Activated T-cell treated with anti-CD3 and anti-CD28 coated beads, Interleukin-2, amount 50 U/mL, for 48 hours (primary cell): Measurements from ENCODE around the gene KIF26A.
A peak's percentile ranks its signal among the peaks of the same experiment; 100 is the strongest.

ENCODE experiments used
- DNase-seq, 2 experiments: peaks; one replicate each; pipeline ENCODE4 v3.0.0-alpha.2; 2020

Gene KIF26A

DNA sequence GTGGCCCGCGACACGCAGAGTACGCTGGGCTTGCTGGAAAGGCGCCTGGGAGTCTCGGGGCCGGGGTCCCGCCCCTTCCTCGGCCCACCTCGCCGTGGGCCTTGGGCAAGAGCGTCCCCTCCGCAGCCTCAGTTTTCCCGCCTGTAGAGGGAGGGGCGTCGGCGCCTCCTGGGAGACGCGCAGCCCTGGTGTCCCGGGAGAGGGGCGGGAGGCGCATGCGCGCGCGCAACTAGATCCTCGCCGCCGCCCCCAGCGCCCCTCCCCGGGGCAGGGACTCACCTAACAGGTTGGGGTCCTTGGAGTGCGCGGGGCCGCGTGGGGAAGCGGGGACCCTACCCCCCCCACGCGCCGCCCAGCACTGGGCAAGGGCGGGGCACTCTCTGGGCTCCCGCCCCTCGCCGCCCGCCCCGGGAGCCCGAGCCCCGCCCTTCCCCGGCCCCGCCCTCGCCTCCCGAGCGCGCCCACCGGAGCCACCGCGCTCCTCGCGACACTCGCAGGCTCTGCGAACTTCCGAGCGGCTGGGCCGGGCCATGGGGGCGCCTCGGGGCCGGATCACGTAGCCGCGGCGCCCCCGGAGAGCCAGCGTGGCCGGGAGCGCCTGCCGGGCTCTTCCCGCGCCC is at the start of gene KIF26A:
TSS of gene KIF26A (plus strand) at position 490 of the 620 bp plus-strand sequence. CDS start 136 bp downstream, outside the sequence.
- peak; percentile 60 to 65 for DNase-seq

DNA sequence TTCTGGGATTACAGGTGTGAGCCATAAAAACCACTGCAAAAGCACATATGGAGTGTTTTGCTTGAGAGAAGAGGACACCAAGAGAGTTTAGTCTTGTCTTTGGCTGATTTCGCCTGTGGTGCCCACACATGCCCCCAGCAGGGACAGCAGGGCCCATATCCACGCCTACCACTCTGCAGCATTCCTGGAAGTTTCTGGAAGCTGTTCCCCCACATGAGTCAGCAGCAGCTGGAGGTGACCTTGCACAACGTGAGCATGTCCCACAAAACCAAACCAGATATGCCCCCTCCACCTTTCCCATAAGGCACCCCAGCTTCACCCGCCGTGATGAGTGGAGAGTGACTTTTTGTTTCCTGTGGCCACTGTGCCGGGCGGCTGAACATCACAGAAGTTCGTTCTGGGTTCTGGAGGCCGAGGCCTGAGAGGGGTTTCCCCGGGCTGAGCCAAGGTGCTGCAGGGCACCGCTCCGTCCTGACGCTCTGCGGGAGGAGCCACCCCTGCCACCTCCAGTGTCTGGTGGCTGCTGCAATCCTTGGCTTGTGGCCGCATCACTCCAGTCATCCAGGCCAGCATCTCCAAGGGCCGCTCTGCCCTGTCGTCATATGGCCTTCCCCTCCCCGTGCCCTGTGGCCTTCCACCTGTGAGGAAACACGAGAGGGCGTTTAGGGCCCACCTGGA is 48.2 kb upstream of the KIF26A start:
- DNase-seq: no peak

DNA sequence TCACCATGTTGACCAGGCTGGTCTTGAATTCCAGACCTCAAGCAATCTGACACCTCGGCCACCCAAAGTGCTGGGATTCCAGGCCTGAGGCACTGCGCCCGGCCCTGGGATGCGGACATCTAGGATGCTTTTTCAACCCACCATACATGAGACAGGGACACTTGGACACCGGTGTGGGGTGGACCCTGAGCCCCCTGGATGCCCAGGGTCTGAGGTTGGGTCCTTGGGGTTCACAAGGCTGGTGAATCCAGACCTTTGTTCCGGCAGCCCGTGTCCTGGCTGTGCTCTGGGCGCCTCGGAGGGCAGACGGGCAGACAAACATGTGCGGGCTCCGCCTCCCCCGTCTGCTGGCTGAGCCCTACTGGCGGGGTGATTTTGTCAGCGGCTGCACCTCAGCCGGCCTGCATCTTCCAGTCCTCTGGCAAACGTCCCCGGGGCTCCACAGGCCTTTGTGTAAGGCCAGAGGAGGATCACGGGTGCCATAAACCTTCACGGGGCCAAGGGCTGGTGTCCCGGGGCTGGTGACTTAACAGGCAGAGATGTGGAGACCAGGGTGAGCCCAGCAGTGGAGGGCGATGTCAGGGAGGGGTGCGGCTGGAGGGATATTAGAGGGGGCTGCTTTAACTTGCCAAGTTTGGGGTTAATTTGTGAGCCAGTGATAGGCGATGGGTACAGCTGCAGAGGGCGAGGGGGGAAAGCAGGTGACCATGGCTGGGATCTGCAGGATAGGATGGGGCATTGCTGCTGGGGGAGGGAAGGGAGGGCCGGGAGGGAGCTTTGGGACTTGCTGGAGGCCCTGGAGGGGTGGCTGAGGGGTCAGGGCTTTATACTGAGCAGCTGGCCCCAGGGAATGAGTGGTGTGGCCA is 47.1 kb upstream of the KIF26A start:
- DNase-seq: no peak

DNA sequence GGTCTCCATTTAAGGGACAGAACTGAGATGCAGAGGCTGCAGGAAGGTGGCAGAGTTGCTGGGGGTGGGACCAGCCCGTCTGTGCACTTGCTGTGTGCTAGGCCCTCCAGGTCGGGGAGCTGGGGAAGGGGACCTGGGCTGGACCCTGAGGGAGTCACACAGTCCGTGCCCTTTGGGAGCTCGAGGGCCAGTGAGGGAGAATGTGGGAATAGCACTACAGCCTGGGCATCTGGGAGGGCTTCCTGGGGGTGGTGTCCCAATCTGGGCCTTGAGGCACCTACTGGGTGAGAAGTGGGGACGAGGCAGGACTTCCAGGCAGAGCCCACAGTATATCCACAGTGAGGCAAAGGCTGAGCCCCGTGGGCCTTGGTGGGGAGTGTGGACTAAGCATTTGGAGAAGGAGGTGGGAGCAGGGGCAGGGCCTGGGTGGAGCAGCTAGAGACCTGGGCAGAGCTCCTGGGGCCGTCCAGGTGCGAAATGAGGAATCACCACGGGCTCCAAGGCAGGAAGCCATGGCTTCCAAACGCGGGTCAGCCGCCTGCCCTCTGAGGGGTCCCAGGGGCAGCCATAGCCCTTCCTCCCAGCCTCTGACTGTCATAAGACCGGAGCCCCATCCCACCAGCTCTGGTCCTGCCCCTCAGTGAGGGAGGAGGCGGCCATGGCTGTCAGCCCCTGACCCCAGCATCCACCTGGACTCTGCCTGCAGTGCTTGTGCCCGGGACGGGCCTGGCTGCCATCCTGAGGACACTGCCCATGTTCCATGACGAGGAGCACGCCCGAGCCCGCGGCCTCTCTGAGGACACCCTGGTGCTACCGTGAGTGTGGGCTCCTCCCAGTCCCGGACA is 46.2 kb upstream of the KIF26A start:
- DNase-seq: no peak

DNA sequence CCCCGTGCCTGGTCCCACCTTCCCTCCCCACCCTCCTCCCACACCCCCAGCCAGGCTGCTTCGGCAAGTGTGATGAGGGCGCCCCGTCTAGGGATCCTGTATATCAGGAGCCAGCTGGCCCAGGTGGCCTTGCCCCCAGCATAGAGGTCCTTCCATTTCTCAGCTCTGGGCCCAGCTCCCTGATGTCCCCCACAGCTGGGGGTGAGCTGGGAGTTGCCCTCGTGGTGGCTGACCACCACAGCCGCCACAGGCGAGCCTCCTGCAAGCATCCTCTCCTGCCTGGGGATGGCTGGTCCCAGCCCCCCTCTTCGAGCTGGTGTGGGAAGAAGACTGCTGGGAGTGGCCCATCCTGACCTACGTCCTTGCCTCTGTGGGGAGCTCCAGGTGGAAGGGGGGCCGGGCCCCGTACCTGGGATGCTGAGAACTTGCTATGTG is 45.4 kb upstream of the KIF26A start:
- DNase-seq: no peak

DNA sequence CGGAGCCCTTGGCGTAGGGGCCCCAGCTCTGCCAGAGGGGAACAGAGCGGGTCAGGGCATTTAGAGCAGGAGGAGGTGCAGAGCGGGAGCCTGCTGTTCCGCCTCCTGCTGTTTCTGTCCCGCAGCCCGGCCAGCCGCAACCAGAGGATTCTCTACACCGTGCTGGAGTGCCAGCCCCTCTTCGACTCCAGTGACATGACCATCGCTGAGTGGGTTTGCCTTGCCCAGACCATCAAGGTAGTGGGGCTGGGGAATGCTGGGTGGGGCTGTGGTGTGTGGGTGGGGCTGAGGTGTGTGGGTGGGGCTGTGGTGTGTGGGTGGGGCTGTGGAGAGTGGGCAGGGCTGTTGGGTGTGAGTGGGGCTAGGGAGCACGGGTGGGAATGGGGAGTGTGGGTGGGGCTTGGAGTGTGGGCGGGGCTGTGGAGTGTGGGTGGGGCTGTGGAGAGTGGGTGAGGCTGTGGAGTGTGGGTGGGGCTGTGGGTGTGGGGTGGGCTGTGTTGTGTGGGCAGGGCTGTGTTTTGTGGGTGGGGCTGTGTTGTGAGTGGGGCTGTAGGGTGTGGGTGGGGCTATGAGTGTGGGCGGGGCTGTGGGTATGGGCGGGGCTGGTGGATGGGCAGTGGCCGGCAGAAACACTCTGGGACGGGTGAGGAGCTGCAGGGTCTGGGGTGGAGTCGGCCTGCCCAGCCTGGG is 44.9 kb upstream of the KIF26A start:
- no peak for DNase-seq

DNA sequence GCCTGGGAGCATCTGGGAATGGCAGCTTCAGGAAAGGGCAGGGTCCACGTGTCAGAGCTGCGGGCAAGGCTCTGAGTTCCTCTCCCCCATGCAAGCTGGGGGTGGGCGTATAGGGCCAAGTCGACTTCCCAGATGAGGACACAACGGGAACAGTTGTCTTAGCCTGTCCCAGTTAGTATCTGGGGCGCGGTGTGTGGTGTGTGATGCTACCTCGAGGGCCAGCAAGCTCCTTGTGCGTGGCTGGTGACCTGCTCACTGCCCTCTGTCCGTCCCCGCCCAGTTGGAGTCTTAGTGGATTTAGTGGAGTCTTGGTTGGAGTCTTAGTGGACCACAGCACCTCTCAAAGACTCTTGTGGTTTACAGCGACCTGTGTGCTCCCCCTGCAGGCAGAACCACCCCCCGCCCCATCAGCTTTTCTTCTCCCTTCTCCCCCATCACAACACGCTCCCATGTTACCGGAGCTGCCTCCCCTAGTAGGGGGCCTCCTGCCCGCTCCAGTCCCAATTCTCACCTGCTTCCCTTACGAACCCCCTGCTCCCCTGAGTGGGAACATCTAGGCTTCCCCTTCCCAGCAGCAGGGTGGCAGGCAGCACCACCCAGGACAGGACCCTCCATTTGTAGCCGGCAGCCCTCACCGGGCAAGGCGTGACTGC is 44.2 kb upstream of the KIF26A start:
- no peak for DNase-seq

DNA sequence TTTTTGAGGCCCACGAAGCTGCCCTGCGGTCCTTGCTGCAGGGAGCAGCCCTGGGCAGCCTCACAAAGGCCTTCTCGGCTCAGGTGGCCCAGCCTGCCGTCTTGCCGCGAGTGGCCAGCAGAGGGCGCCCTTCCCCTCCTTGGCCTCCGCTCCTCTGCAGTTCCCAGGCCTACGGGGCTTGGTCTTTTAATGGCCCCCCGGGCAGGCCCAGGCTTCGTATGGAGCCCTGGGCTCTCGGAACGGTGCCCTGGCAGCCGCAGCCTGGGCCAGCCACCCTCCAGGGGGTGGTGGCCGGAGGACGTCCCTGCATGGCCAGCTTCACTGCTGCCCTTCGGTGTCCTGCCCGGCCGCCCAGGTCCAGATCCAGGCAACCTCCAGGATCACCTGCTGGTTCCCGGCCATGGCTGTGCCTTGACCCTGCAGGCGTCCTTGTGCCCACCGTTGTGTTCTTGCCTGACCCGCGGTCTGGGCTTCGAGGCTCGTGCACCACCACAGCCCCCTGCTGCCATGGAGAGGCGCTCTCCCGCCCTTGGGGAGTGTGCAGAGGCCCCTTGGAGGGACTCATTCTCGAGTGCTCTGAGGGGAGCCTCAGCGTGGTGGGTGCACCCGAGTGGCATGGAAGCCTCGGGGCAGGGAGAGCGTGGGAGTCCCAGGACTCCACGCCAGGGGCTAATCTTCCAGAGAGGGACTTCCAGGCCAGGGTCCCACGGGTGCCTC is 43.5 kb upstream of the KIF26A start:
- peak; percentile 86 to 87 for DNase-seq

DNA sequence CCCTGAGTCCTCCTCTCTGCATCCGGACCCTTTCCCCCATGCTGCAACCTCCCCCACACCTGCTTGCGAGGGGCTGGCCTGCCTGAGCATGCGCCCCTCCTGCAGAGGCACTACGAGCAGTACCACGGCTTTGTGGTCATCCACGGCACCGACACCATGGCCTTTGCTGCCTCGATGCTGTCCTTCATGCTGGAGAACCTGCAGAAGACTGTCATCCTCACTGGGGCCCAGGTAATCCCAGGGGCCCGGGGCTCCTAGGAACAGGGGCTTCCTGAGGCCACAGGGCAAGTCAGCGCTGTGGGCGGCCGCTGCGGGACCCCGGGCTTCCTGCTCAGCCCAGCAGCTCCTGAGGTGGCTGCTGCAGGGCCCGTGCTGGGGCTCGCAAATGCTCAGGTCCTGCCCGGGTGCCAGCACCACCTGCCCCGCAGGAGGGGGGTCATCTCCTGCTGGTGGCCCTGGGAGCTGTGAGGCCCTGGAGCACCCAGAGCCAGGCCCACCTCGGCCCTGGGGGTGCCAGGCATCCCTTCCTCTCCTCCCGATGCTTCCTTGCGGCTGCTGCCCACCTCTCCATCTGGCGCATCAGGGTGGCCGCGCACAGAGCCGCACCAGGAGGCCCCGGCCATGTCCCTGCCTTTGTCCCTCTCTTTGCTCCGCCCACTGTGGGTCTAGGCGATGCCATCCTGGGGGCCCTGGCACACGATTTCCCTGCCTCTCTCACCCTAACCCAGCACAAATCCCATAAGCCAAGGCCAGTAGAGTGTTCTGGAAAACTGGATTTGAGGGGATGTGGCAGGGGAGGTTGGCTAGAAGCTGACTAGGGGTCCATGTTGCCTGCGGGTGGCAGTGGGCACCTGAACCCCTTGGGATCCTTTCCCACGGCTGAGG is 42.7 kb upstream of the KIF26A start:
- DNase-seq: no peak

DNA sequence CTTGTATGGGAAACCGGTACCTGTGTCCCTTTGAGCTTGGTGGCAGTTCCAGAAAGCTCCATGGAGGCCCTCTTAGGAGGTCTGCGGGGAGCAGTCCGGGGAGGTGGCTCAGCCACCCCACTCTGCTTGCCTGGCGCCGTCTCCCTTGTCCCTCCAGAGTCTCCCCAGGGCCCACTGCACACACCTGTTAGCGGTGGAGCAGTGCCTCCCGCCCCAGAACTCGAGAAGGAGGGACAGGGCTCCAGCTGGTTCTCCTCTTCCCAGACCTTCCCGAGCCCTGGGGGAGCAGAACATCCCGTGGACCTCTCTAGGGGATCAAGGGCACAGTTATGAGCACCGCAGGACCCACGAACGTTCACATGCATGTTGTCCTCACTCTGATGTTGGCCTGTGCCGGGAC is 42.1 kb upstream of the KIF26A start:
- no peak for DNase-seq

DNA sequence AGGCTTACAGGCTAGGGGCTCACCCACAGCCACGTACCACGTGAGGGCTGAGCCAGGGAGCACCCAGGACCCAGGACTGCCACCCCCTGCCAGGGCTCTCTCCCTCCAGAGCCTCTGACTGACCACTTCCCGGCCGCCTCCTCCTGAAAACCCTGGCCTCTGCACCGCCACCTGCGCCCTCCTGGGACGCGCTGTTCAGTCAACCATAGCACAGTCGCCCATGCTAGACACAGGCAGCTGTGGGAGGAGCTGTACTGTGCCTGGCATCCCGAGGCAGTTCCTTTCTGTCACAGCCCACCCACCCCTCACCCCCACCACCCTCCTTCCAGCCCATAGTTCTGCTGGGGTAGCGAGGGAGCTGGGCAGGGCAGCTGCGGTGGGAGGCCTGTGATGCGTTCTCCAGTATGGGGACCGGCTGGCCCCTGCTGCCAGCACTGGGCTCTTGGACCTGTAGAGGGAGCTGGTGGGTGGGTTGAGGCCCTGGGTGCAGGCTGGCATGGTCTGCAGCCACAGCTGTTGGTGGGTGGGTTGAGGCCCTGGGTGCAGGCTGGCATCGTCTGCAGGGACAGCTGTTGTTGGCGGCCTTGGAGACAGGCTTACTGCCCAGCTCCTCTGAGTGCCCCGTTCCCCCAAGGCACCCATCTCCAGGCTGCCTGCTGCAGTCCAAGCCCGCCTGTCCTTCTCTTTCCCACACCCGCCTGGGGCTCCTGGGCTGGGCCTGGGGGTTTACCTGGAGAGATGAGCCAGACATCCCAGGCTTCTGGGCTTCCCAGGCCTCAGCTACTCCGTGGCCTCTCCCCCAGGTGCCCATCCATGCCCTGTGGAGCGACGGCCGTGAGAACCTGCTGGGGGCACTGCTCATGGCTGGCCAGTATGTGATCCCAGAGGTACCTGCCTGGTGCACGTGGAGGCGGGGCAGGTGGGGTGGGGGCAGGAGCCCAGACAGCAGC is 41.4 kb upstream of the KIF26A start:
- no peak for DNase-seq

DNA sequence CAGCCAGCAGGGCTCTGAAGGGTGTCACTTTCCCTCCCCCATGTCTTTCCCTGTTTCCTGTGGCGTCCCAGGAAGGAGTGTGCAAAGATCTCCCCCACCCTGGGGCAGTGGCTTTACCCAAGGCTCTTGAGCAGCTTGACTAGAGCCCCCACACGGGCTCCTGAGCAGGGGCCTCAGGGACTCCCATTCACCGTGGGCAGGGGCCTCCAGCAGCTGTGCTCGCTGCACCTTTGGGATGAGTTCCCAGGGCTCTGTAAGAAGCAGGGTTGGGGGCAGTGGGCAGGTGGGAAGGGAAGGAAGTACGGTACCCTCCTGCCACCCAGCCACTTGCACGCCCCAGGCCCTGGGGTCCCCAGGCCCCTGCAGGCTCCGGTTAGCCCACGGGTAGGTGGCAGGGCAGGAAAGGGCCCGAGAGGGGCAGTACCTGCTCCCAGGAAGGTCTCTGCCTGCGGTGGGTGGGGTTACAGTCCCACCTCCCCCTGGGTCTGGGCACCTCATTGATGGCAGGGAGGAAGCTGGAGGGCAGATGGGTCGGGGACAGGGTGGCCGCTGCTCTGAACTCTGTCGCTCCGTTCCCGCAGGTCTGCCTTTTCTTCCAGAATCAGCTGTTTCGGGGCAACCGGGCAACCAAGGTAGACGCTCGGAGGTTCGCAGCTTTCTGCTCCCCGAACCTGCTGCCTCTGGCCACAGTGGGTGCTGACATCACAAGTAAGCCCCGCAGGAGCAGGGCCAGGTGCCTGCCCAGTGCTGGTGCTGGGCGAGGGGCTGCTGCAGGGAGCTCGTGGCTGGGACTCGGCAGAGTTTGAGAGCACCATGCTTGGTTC is 39.9 kb upstream of the KIF26A start:
- no peak for DNase-seq

DNA sequence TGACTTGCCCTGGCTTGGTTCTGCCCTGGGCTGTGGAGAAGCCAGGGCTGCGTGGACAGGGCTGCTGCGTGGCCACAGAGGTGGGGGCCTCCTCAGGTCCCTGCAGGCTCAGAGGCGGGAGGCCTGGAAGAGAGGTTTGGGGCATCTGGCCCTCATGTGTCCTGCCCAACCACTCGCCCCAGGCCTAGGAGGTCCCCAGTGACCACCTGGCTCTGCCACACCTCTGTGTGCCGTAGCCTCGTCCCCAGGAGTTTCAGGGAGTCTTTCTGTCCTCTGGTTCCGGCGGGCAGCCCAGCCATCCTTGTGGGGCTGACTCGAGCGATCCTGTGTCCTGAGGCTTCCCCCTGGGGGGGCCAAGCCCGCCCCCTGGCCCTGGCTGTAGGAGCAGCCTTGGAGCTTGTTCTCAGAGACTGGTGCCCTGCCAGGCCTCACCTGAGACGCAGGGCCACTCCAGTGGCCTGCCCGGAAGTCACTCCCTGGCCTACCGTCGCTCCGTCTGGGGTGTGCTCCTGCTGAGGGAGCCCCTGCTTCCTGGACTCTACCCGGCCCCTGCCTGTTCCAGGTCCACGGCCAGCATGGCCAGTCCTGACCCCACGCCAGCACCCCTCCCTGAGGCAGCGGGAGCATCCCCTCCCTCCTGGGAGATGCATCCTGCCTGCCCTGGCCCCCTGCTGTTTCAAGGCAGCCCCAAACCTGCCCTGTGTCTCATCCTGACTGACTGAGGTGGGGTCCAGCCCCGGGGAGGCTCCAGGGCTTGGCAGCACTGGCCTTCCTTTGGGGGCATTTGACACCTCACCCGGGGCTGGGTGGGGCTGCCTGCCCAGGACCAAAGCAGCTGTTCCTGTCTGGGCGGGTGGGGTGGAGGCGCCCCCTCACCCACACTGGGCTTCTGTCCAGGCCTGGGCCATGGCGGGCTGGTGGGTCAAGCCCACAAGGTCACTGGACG is 39.0 kb upstream of the KIF26A start:
- DNase-seq: no peak

DNA sequence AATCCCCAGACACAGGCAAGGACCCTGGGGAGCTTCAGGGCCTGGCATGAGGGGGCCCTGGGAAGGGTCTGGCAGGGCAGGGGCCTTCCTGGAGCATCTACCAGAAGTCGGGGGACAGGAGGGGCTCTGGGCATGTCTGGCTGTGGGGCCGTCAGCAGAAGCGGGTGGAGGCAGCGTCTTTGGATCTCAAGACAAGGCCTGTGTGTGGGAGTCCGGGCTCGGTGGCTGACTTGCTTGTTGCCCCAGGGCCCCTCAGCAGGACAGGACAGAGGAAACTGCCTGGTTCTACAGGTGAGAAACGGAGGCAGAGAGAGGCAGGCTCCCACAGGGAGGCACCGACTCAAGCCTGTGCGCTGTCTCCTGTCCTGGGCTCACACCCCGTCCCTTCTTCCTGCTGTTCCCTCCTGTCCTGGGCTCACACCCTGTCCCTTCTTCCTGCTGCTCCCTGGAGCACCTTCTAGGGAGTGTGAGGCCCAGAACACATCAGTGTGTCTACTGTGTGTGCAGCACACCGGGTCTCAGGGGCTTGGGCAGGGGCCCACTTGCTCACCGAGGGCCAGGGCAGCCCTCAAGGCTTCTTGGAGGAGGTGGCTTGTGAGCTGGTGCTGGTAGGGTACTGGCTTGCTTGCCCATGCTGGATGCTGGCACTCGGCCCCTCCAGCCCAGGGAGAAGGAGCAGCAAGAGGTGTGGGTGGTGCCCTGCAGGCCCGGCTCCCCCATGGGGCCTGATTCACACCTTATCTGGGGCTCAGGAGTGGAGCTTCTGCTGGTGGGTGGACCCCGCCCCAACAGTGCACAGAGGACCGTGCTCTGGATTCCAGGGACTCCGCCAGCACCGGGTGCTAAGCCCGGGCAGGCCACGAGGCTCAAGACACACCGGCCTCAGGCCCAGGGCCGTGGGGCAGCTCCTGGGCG is 38.0 kb upstream of the KIF26A start:
- no peak for DNase-seq

DNA sequence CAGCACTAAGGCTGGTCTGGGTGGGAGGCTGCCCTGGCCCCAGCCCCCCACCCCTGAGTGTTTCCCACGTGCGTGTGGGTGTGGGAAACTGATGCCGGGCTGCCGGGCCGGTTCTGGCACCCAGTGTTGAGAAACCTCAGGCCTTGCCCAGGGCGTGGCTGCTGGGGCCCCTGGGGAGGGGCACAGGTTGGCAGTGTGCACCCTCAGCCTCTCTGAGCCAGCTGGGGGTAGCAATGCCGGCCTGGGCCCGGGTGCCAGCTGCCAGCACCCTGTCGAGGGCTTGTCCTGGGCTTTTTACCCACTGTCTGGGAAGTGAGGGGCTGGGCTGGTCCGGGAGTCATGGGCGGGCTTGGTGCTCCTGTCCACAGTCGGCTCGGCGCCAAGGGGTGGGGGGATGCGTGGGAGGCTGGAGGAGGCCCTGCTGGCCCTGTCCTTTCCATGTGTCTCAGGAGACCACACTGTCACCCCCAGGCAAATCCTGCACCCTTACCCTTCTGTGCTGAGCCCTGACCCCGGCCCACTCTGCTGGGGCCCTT is 37.2 kb upstream of the KIF26A start:
- DNase-seq: no peak
